ENCODE data around the gene TCF25.

GRCh38 chr16:89956505-89957215 lies 83.3 kb downstream of the TCF25 start:
- TF ChIP-seq CTCF (IDR thresholded peaks at IDR 0.05) (no peak), POLR2A (IDR thresholded peaks at IDR 0.05) (no peak)

Data from testis (tissue), 2 donors.